CD4-positive, CD25-positive, alpha-beta regulatory T cell (primary cell): ENCODE measurements around the gene DIPK1B. TPM values are rescaled to one million over a fixed set of nuclear protein-coding genes. Genes with fewer than 3 reads are reported as not detected.
A peak's percentile ranks its signal among the peaks of the same experiment; 100 is the strongest.

Experiments
- ATAC-seq, 2 donors: fragments of 150-1000 bp; cut with Tn5 transposase; one replicate each; pipeline ENCODE4 v1.10.0; 2021; ENCODE audit warnings: low read depth in 2 of 2, moderate number of reproducible peaks in 2 of 2, moderate library complexity in 1 of 2
- DNase-seq, 3 donors: peaks; one replicate each; pipeline versions ENCODE4 v3.0.0 to v3.0.0-alpha.2; 2012 to 2022; ENCODE audit warnings: mixed read lengths in 1 of 3
- H3K27ac ChIP-seq: one replicate; pipeline ENCODE4 v1.7.0; 2013; ENCODE audit warnings: mild to moderate bottlenecking, low read length; ENCODE audit not compliant: insufficient read depth, poor library complexity, severe bottlenecking
- H3K27me3 ChIP-seq: one replicate; pipeline ENCODE4 v1.7.0; 2013; ENCODE audit warnings: low read length; ENCODE audit not compliant: control insufficient read depth, insufficient read depth
- H3K36me3 ChIP-seq: one replicate; pipeline ENCODE4 v1.7.0; 2013; ENCODE audit warnings: mild to moderate bottlenecking, low read length, moderate library complexity; ENCODE audit not compliant: control insufficient read depth, insufficient read depth
- H3K4me1 ChIP-seq: 2 replicates; pipeline ENCODE4 v1.7.0; 2013; ENCODE audit warnings: mild to moderate bottlenecking, low read length; ENCODE audit not compliant: insufficient read depth, control insufficient read depth, poor library complexity, severe bottlenecking
- H3K4me3 ChIP-seq: one replicate; pipeline ENCODE4 v1.7.0; 2013; ENCODE audit warnings: low read depth, mild to moderate bottlenecking, low read length, moderate library complexity
- H3K9me3 ChIP-seq, 2 experiments: 1 replicate in 1 of 2; 2 replicates in 1 of 2; pipeline ENCODE4 v1.7.0; 2013; ENCODE audit warnings: low read length in 2 of 2, mild to moderate bottlenecking in 1 of 2, moderate library complexity in 1 of 2; ENCODE audit not compliant: control insufficient read depth in 2 of 2
- H3K27ac Mint-ChIP-seq, 3 donors: one replicate each; pipeline ENCODE4 v1.8.0; 2020 to 2022; ENCODE audit warnings: mild to moderate bottlenecking in 3 of 3, mixed read lengths in 3 of 3, moderate library complexity in 2 of 3
- H3K27me3 Mint-ChIP-seq: one replicate; pipeline ENCODE4 v1.8.0; 2022; ENCODE audit warnings: mild to moderate bottlenecking, mixed read lengths
- H3K36me3 Mint-ChIP-seq: one replicate; pipeline ENCODE4 v1.8.0; 2020; ENCODE audit warnings: mixed read lengths
- H3K4me1 Mint-ChIP-seq, 4 donors: one replicate each; pipeline ENCODE4 v1.8.0; 2020 to 2022; ENCODE audit warnings: mixed read lengths in 4 of 4, mild to moderate bottlenecking in 1 of 4
- H3K4me3 Mint-ChIP-seq, 4 donors: one replicate each; pipeline ENCODE4 v1.8.0; 2020 to 2022; ENCODE audit warnings: mild to moderate bottlenecking in 4 of 4, mixed read lengths in 4 of 4, moderate library complexity in 3 of 4
- H3K9me3 Mint-ChIP-seq, 7 donors: one replicate each; pipeline ENCODE4 v1.8.0; 2020 to 2022; ENCODE audit warnings: mixed read lengths in 7 of 7, mild to moderate bottlenecking in 3 of 7, moderate library complexity in 2 of 7
- polyA plus RNA-seq, 4 donors: library from polyadenylated mRNA; unstranded; fragments of 300-500 nt; fragmentation: Illumina TruSeq; gene quantifications; one replicate each; pipeline ENCODE4 v1.2.3, GENCODE V29; 2021
- total RNA-seq: library from RNA; stranded (reverse); gene quantifications from one replicate; pipeline ENCODE4 v1.2.3, GENCODE V29; 2022

The DIPK1B gene
- 1.3 TPM for total RNA-seq
- polyA plus RNA-seq = under 1 TPM in 1 of 4 donors, not detected in 3; 0.16 TPM

DNA sequence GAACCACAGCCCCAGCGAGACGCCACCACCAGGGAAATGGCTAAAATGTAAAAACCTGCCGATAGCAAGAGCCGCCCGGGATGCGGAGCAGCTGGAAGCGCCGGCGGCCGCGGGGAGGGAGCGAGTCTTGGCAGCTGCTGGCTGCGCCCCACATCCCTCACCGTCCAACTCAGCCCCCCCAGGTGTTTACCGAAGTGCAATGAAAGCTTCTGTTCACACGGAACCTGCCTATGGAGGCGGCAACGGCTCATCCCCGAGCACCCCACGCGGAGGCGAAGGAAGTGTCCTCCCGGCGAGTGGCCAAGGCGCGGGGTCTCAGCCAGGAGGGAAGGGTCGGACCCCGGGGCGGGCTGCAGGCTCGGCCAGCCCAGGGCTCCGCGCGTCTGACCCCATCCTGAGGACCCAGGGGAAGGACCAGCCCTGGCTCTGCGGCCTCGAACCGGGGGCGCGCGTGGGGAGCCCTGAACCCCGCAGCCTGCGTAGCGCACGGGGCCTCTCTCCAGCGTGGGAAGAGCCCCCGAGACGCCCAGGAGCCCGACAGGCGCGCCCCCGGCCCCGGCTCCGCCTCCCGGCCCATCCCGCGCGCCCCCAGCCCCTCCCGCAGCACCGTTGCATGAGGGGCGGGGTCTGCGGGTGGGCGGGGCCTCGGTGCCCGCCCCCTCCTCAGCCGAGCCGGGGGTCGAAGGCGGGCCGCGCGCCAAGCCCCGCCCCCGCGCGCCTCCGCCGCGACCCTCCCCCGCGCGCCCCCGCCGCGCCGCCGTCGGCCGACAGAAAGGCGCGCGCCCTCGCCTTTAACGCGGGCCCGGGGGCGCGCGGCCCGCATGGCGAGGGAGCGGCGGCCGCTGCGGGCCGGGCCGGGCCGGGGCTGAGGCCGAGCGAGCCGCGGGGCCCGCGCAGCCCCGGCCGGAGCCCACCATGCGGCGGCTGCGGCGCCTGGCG is at the start of gene DIPK1B:
Gene DIPK1B, plus strand, starts transcription at position 822 of the 939 bp plus-strand sequence. Its CDS starts 94 bp downstream, at position 916.
- DNase-seq (no peak), ATAC-seq (peak; percentile 10 to 28)
- Histone ChIP-seq H3K9me3 (no peaks in the 10 kb centered on the region), H3K36me3 (no peaks in the 10 kb centered on the region), H3K4me1 (peaks cover 9% of the 10 kb centered on the region), H3K27me3 (no peaks in the 10 kb centered on the region), H3K27ac (no peak within 1 kb of the TSS), H3K4me3 (no peak within 1 kb of the TSS)
- Mint-ChIP-seq H3K4me1 (peaks cover 0 to 7% (median 0%) of the 10 kb centered on the region in 4 donors), H3K9me3 (no peaks in the 10 kb centered on the region), H3K27me3 (peaks cover 30% of the 10 kb centered on the region), H3K36me3 (no peaks in the 10 kb centered on the region), H3K4me3 (peak within 1 kb of the TSS in 3 of 4 donors; percentile 57 to 74 (median 67)), H3K27ac (no peak within 1 kb of the TSS)

- DNase-seq (no peak), ATAC-seq (no peak)
- no peaks in the 10 kb centered on the region for H3K36me3 Mint-ChIP-seq
- no peak within 1 kb of the TSS for H3K4me3 Mint-ChIP-seq
- H3K27ac ChIP-seq = no peak within 1 kb of the TSS
- H3K27me3 Mint-ChIP-seq = peaks cover 29% of the 10 kb centered on the region
- H3K27me3 ChIP-seq = peaks cover 3% of the 10 kb centered on the region
- no peak within 1 kb of the TSS for H3K4me3 ChIP-seq
- H3K4me1 Mint-ChIP-seq = peaks cover 0 to 13% (median 2%) of the 10 kb centered on the region in 4 donors
- peaks cover 0 to 1% (median 0%) of the 10 kb centered on the region in 7 donors for H3K9me3 Mint-ChIP-seq
- H3K36me3 ChIP-seq = no peaks in the 10 kb centered on the region
- H3K27ac Mint-ChIP-seq = no peak within 1 kb of the TSS
- no peaks in the 10 kb centered on the region for H3K9me3 ChIP-seq
- H3K4me1 ChIP-seq = peaks cover 20% of the 10 kb centered on the region
These were observed 49.5 kb upstream of the DIPK1B start, which contains the start of gene EGFL7 for GRCh38 chr9:136662656-136663581. Gene EGFL7 (plus strand): TSS chr9:136662916. CDS start chr9:136668283, 5,367 bp downstream.

DNA sequence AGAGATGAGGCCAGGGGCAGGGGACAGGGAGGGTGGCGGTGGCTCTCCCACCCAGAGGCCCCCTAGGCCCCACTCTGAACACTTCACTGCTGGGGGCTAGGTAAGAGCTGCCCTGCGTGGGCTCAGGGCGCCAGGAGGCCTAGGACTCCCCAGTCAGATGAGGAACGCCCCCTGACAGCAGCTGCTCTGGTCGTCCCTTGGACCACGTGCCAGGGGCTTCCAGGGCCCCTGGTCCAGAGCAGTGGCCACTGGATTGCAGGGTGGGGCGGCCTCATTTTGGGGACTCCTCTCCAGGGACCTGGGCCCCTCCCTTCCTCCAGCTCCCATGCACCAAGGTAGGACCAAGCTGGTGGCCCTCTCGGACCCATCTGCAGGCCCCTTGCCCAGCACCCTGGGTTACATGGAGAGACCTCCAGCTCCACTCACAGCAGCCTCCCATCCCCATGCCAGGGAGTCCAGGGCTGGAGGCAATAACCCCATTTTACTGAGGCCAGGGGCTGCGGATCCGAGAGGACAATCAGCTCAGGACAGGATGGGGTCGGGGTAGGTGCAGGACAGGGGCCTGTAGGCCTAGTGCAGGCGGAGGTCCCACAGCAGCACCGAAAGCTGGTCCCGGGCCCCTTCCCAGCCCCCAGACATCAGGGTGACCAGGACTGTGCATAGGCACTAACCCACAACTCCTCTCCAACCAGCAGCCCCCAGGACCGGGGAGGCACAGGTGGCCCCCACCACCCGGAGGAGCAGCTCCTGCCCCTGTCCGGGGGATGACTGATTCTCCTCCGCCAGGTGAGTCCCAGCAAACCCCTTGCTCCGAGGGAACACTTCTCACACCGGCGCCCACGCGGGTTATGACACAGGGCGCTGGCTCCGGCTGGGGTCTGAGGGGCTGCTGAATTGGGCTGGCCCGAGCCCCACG is 48.1 kb upstream of the DIPK1B start:
- H3K4me1 Mint-ChIP-seq = peaks cover 0 to 5% (median 0%) of the 10 kb centered on the region in 4 donors
- peaks cover 22% of the 10 kb centered on the region for H3K27me3 Mint-ChIP-seq
- no peak for DNase-seq
- peak overlapping the region in 2 of 4 donors; percentile 55 to 70 for H3K4me3 Mint-ChIP-seq
- no peaks in the 10 kb centered on the region for H3K9me3 ChIP-seq
- no peak overlapping the region for H3K27ac Mint-ChIP-seq
- H3K36me3 ChIP-seq = no peaks in the 10 kb centered on the region
- ATAC-seq = no peak
- H3K27me3 ChIP-seq = no peaks in the 10 kb centered on the region
- H3K27ac ChIP-seq = no peak overlapping the region
- H3K4me1 ChIP-seq = peaks cover 11% of the 10 kb centered on the region
- H3K9me3 Mint-ChIP-seq = peaks cover 0 to 1% (median 0%) of the 10 kb centered on the region in 7 donors
- H3K36me3 Mint-ChIP-seq = no peaks in the 10 kb centered on the region
- H3K4me3 ChIP-seq = no peak overlapping the region

DNA sequence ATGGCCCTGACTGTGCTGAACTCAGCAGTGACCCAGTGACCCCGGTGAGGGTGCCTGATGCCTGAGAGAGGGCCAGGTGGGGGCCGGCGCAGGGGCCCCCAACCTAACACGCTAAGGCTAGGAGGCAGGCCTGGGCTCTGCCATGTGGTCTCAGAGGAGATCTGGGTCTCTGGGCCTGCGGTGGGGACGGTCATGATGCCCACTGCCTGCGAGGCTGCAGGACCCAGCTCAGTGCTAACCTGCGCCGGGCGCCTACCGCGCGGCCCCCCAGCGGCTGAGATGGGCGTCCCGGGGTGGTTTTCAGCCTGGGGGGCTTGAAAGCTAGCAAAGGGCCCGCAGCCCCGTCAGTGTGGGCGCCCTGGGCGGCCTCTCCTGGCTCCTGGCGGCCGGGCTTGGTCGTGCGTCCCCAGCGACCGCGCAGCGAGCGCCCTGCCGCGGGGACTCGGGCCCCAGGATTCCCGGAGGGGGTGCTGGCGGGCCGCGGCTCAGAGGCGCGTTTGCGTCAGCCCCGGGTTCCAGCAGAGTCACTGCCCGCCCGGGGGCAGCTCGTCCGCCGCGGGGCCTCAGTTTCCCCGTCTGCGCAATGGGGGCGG is 47.2 kb upstream of the DIPK1B start:
- H3K27me3 Mint-ChIP-seq = peaks cover 22% of the 10 kb centered on the region
- H3K27me3 ChIP-seq = no peaks in the 10 kb centered on the region
- H3K4me3 ChIP-seq = no peak overlapping the region
- peak overlapping the region in 3 of 4 donors; percentile 61 to 70 (median 63) for H3K4me3 Mint-ChIP-seq
- no peaks in the 10 kb centered on the region for H3K36me3 Mint-ChIP-seq
- no peak overlapping the region for H3K27ac ChIP-seq
- H3K36me3 ChIP-seq = no peaks in the 10 kb centered on the region
- H3K4me1 ChIP-seq = peaks cover 6% of the 10 kb centered on the region
- DNase-seq (no peak), ATAC-seq (peak in 1 of 2 donors; percentile 6)
- no peak overlapping the region for H3K27ac Mint-ChIP-seq
- H3K4me1 Mint-ChIP-seq = peaks cover 0 to 5% (median 0%) of the 10 kb centered on the region in 4 donors
- H3K9me3 ChIP-seq = no peaks in the 10 kb centered on the region
- H3K9me3 Mint-ChIP-seq = peaks cover 0 to under 1% (median 0%) of the 10 kb centered on the region in 7 donors

- no peaks in the 10 kb centered on the region for H3K27me3 ChIP-seq
- Mint-ChIP-seq H3K27ac (no peak overlapping the region), H3K4me3 (no peak overlapping the region), H3K27me3 (peaks cover 16% of the 10 kb centered on the region), H3K9me3 (no peaks in the 10 kb centered on the region), H3K36me3 (no peaks in the 10 kb centered on the region), H3K4me1 (peaks cover 0 to 5% (median 0%) of the 10 kb centered on the region in 4 donors)
- no peak overlapping the region for H3K27ac ChIP-seq
- H3K9me3 ChIP-seq = no peaks in the 10 kb centered on the region
- H3K4me1 ChIP-seq = peaks cover 6% of the 10 kb centered on the region
- no peak overlapping the region for H3K4me3 ChIP-seq
- ATAC-seq (peak; percentile 27 to 29), DNase-seq (no peak)
- no peaks in the 10 kb centered on the region for H3K36me3 ChIP-seq
These were observed 46.5 kb upstream of the DIPK1B start for GRCh38 chr9:136665704-136666371.

GRCh38 chr9:136666372-136667213 is 45.8 kb upstream of the DIPK1B start:
- Histone ChIP-seq H3K9me3 (no peaks in the 10 kb centered on the region), H3K36me3 (no peaks in the 10 kb centered on the region), H3K4me1 (peaks cover 6% of the 10 kb centered on the region), H3K4me3 (no peak overlapping the region), H3K27me3 (no peaks in the 10 kb centered on the region), H3K27ac (no peak overlapping the region)
- ATAC-seq = no peak
- Mint-ChIP-seq H3K4me3 (peak overlapping the region in 3 of 4 donors; percentile 41 to 63 (median 52)), H3K36me3 (no peaks in the 10 kb centered on the region), H3K27ac (no peak overlapping the region), H3K9me3 (no peaks in the 10 kb centered on the region), H3K27me3 (peaks cover 15% of the 10 kb centered on the region), H3K4me1 (peaks cover 0 to 5% (median 0%) of the 10 kb centered on the region in 4 donors)
- no peak for DNase-seq
